Trophoblast cell (in vitro differentiated cells and primary cell): ENCODE results near the gene MFSD6.

Source experiments
- DNase-seq, 2 donors: peaks; one replicate each; pipeline ENCODE4 v3.0.0-alpha.2; 2016
- H2AFZ ChIP-seq: 2 replicates; pipeline ENCODE4 v1.6.1; 2013; ENCODE audit warnings: low read length, moderate library complexity, mild to moderate bottlenecking; ENCODE audit not compliant: insufficient read depth, poor library complexity
- H2AK5ac ChIP-seq: 2 replicates; pipeline ENCODE4 v1.6.1; 2013; ENCODE audit warnings: mild to moderate bottlenecking, low read length
- H2BK120ac ChIP-seq: 2 replicates; pipeline ENCODE4 v1.6.1; 2013; ENCODE audit warnings: low read length, mild to moderate bottlenecking, moderate library complexity; ENCODE audit not compliant: insufficient read depth, poor library complexity
- H2BK12ac ChIP-seq: 2 replicates; pipeline ENCODE4 v1.6.1; 2013; ENCODE audit warnings: mild to moderate bottlenecking, low read length, moderate library complexity
- H2BK5ac ChIP-seq: 2 replicates; pipeline ENCODE4 v1.6.1; 2013; ENCODE audit warnings: low read length, low read depth, moderate library complexity, mild to moderate bottlenecking; ENCODE audit not compliant: poor library complexity
- H3K14ac ChIP-seq: 2 replicates; pipeline ENCODE4 v1.6.1; 2013; ENCODE audit warnings: mild to moderate bottlenecking, low read length
- H3K18ac ChIP-seq: 2 replicates; pipeline ENCODE4 v1.6.1; 2013; ENCODE audit warnings: mild to moderate bottlenecking, low read length
- H3K23ac ChIP-seq: 2 replicates; pipeline ENCODE4 v1.6.1; 2013; ENCODE audit warnings: low read length
- H3K27ac ChIP-seq: 2 replicates; pipeline ENCODE4 v1.5.1; 2013; ENCODE audit warnings: low read depth, mild to moderate bottlenecking, inconsistent platforms, low read length, moderate library complexity
- H3K27me3 ChIP-seq: 2 replicates; pipeline ENCODE4 v1.6.1; 2013; ENCODE audit warnings: inconsistent platforms, mild to moderate bottlenecking, low read length, moderate library complexity; ENCODE audit not compliant: insufficient read depth
- H3K36me3 ChIP-seq, 2 experiments: 1 replicate in 1 of 2; 2 replicates in 1 of 2; pipeline ENCODE4 v1.6.1; 2013; ENCODE audit warnings: low read length in 2 of 2, mild to moderate bottlenecking in 2 of 2, moderate library complexity in 1 of 2; ENCODE audit not compliant: insufficient read depth in 2 of 2, control insufficient read depth in 1 of 2
- H3K4ac ChIP-seq: 2 replicates; pipeline ENCODE4 v1.6.1; 2013; ENCODE audit warnings: low read depth, mild to moderate bottlenecking, low read length, moderate library complexity
- H3K4me1 ChIP-seq, 2 experiments: 1 replicate in 1 of 2; 2 replicates in 1 of 2; pipeline ENCODE4 v1.6.1; 2013; ENCODE audit warnings: low read length in 2 of 2, mild to moderate bottlenecking in 2 of 2, moderate library complexity in 1 of 2; ENCODE audit not compliant: insufficient read depth in 2 of 2, control insufficient read depth in 1 of 2
- H3K4me2 ChIP-seq: 2 replicates; pipeline ENCODE4 v1.6.1; 2013; ENCODE audit warnings: inconsistent platforms, mild to moderate bottlenecking, low read length, moderate library complexity
- H3K4me3 ChIP-seq: 2 replicates; pipeline ENCODE4 v1.5.1; 2013; ENCODE audit warnings: mild to moderate bottlenecking, low read depth, low read length, inconsistent platforms
- H3K79me1 ChIP-seq: one replicate; pipeline ENCODE4 v1.6.1; 2013; ENCODE audit warnings: low read length
- H3K79me2 ChIP-seq: 2 replicates; pipeline ENCODE4 v1.6.1; 2013; ENCODE audit warnings: low read length, mild to moderate bottlenecking; ENCODE audit not compliant: control insufficient read depth, insufficient read depth, poor library complexity
- H3K9ac ChIP-seq: 2 replicates; pipeline ENCODE4 v1.6.1; 2013; ENCODE audit warnings: mild to moderate bottlenecking, low read length
- H3K9me3 ChIP-seq: 2 replicates; pipeline ENCODE4 v1.6.1; 2013; ENCODE audit warnings: low read depth, mild to moderate bottlenecking, control low read depth, inconsistent platforms, low read length; ENCODE audit not compliant: insufficient read depth
- H4K12ac ChIP-seq: 2 replicates; pipeline ENCODE4 v1.6.1; 2013; ENCODE audit warnings: low read depth, mild to moderate bottlenecking, low read length, moderate library complexity
- H4K8ac ChIP-seq: 2 replicates; pipeline ENCODE4 v1.6.1; 2013; ENCODE audit warnings: low read depth, mild to moderate bottlenecking, low read length, moderate library complexity
- H4K91ac ChIP-seq: one replicate; pipeline ENCODE4 v1.6.1; 2013; ENCODE audit warnings: low read depth, mild to moderate bottlenecking, low read length, moderate library complexity
- WGBS: extraction: QIAGEN DNeasy Blood & Tissue Kit; methylation state at CpG from one replicate; pipeline ENCODE4 v1.1.7; 2013; ENCODE audit warnings: missing lambda C conversion rate; ENCODE audit not compliant: insufficient read length, insufficient coverage; ENCODE audit errors: extremely low coverage; 5-methylcytosine and 5-hydroxymethylcytosine counted together

MFSD6 gene

DNA sequence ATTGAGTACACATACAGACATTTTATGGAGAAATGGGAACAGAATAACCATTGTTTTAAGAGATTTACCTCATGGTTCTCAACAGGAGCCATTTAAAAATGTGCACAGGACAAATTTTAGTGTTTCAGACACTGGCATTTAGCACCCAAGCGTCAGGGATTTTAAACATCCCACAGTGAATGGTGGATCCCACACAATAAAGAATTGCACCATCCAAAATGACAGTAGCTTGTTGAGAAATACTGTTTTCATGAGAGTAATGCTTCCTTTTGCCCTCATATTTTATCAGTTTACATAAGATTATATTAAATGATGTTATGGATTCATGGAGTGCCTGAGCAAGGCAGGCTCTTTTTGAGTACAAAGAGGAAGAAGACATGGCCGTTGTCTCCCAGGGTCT, 54.0 kb downstream of the MFSD6 start:
- Histone ChIP-seq H4K12ac (no peak overlapping the region), H2BK120ac (no peak overlapping the region), H2BK12ac (no peak overlapping the region), H4K91ac (no peak overlapping the region), H3K27me3 (no peaks in the 10 kb centered on the region), H3K27ac (no peak overlapping the region), H4K8ac (no peak overlapping the region), H3K79me2 (no peaks in the 10 kb centered on the region), H3K9me3 (no peaks in the 10 kb centered on the region), H3K4me3 (no peak overlapping the region), H3K18ac (no peak overlapping the region), H3K4me2 (no peak overlapping the region), H3K79me1 (no peaks in the 10 kb centered on the region), H2AFZ (no peak overlapping the region), H2BK5ac (no peak overlapping the region), H2AK5ac (no peak overlapping the region), H3K4ac (no peak overlapping the region), H3K9ac (no peak overlapping the region), H3K14ac (no peak overlapping the region), H3K36me3 (no peaks in the 10 kb centered on the region), H3K23ac (no peak overlapping the region), H3K4me1 (peaks cover 0 to 1% of the 10 kb centered on the region in 2 experiments)
- WGBS, result no CpG with 5 or more reads among the region's 2 CpGs
- DNase-seq, result no peak

DNA sequence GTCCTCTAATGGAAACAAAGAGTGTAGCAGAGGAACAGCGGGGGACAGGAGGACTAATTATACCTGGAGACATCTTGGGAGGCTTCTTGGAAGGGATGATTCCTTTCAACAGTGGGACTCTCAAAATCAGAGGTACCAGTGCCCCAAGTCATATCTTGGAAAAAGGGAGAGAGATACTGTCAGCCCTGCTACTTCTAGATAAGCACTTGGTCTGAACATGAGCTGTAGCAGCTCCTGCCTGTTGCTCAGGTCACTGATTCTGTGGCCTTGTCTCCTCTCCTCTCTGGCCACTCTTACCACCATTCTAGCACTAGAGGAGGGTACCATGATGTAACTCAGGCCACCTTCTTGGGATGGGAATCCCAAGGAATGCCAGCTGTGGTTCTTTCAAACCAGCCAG, 54.5 kb downstream of the MFSD6 start:
- H3K79me2 ChIP-seq, result no peaks in the 10 kb centered on the region
- H2BK120ac ChIP-seq, result no peak overlapping the region
- H3K36me3 ChIP-seq, result no peaks in the 10 kb centered on the region
- H2BK12ac ChIP-seq, result no peak overlapping the region
- H3K9ac ChIP-seq, result no peak overlapping the region
- H3K27ac ChIP-seq, result no peak overlapping the region
- H2AK5ac ChIP-seq, result no peak overlapping the region
- H4K8ac ChIP-seq, result no peak overlapping the region
- no peak overlapping the region for H3K23ac ChIP-seq
- no peak overlapping the region for H4K91ac ChIP-seq
- H3K79me1 ChIP-seq, result no peaks in the 10 kb centered on the region
- no peak overlapping the region for H3K4ac ChIP-seq
- H3K4me2 ChIP-seq, result no peak overlapping the region
- no peak overlapping the region for H2BK5ac ChIP-seq
- H4K12ac ChIP-seq, result no peak overlapping the region
- no peak for DNase-seq
- no peak overlapping the region for H3K18ac ChIP-seq
- peaks cover 1 to 2% of the 10 kb centered on the region in 2 experiments for H3K4me1 ChIP-seq
- H3K4me3 ChIP-seq, result no peak overlapping the region
- H3K27me3 ChIP-seq, result no peaks in the 10 kb centered on the region
- WGBS, result no CpG with 5 or more reads among the region's 1 CpG
- no peaks in the 10 kb centered on the region for H3K9me3 ChIP-seq
- no peak overlapping the region for H3K14ac ChIP-seq
- no peak overlapping the region for H2AFZ ChIP-seq

DNA sequence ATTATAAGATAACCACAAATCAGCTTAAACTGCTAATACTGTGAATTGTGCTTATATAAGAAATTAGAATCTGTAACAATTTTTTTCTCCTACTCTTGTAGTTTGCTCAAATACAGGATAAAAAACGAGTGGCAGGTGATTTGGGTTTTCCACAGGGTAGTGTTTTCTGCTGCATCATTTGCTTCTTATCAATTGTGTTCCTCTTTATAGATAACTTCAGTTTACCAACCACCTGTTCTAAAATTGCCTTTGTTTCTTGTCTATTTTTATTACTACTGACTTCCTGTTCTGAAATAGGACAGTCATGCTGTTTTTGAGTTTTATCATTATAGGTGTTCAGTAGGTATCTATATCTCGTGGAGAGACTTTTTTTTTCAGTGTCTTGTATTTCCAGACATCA, 56.9 kb downstream of the MFSD6 start:
- H3K79me2 ChIP-seq, result no peaks in the 10 kb centered on the region

DNA sequence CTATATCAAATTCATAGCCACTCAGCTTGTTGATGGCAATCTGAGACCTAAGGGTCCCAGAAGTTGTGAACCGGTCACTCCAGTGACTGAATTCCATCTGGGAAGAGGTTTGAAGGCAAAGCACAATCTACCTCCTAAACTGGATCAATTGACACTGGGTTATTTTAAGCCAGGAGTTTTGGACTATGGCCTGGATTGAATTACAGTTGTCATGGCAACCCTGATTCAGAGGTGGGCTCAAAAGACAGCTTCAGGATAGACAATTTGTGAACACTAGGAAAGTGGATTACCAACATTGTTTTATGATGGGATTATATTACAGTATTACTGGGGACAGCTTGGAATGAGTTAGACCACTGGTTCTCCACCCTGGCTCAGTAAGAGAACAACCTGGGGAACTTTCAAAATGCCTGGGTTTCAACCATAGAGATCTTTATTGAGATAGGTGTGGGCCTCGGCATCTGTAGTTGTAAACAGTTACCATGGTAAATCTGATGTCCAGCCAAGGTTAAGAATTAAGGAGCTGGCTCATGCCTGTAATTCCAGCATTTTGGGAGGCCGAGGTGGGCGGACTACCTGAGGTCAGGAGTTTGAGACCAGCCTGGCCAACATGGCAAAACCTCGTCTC, 58.8 kb downstream of the MFSD6 start:
- Histone ChIP-seq H3K4me3 (no peak overlapping the region), H3K36me3 (peaks cover 3 to 4% of the 10 kb centered on the region in 2 experiments), H4K8ac (no peak overlapping the region), H3K27ac (no peak overlapping the region), H3K4me1 (peaks cover 1 to 2% of the 10 kb centered on the region in 2 experiments), H2AK5ac (no peak overlapping the region), H3K9me3 (peaks cover 2% of the 10 kb centered on the region), H2BK12ac (no peak overlapping the region), H4K12ac (no peak overlapping the region), H4K91ac (no peak overlapping the region), H2BK120ac (no peak overlapping the region), H3K4ac (no peak overlapping the region), H3K79me2 (no peaks in the 10 kb centered on the region), H3K4me2 (no peak overlapping the region), H3K9ac (no peak overlapping the region), H3K18ac (no peak overlapping the region), H3K23ac (no peak overlapping the region), H2BK5ac (no peak overlapping the region), H3K27me3 (no peaks in the 10 kb centered on the region), H2AFZ (no peak overlapping the region), H3K14ac (no peak overlapping the region), H3K79me1 (no peaks in the 10 kb centered on the region)
- peak in 1 of 2 donors; percentile 23 for DNase-seq
- no CpG with 5 or more reads among the region's 5 CpGs for WGBS

More for the DNA sequence above, 56.9 kb downstream of the MFSD6 start:
- WGBS, result no CpG with 5 or more reads among the region's 2 CpGs
- H3K4ac ChIP-seq, result no peak overlapping the region
- no peak overlapping the region for H4K8ac ChIP-seq
- H2BK5ac ChIP-seq, result no peak overlapping the region
- no peak overlapping the region for H2AFZ ChIP-seq
- no peak overlapping the region for H3K27ac ChIP-seq
- H3K4me2 ChIP-seq, result no peak overlapping the region
- H3K23ac ChIP-seq, result no peak overlapping the region
- no peak overlapping the region for H3K18ac ChIP-seq
- H3K79me1 ChIP-seq, result no peaks in the 10 kb centered on the region
- H3K36me3 ChIP-seq, result no peaks in the 10 kb centered on the region
- no peak overlapping the region for H4K12ac ChIP-seq
- H3K14ac ChIP-seq, result no peak overlapping the region
- H3K27me3 ChIP-seq, result no peaks in the 10 kb centered on the region
- H2BK120ac ChIP-seq, result no peak overlapping the region
- no peak overlapping the region for H2BK12ac ChIP-seq
- no peak for DNase-seq
- no peak overlapping the region for H4K91ac ChIP-seq
- H3K4me1 ChIP-seq, result peaks cover 1 to 2% of the 10 kb centered on the region in 2 experiments
- no peak overlapping the region for H3K9ac ChIP-seq
- no peak overlapping the region for H3K4me3 ChIP-seq
- H2AK5ac ChIP-seq, result no peak overlapping the region
- no peaks in the 10 kb centered on the region for H3K9me3 ChIP-seq
